Measurements from ENCODE around the gene RAB24. TPM values are rescaled to one million over a fixed set of nuclear protein-coding genes. Genes with fewer than 3 reads are reported as not detected.
"Not testable (repeated sequence)": the region's sequence is repeated elsewhere in the genome, so short reads cannot be mapped to it uniquely, and the experiment has no call there.

The RAB24 gene
- total RNA-seq, 1 donor from 2014 or later, result 14.9 TPM

- no peak for DNase-seq (ENCODE audit: low spot score)
These were observed 6.9 kb downstream of the RAB24 start for GRCh38 chr5:177296581-177296980.

GRCh38 chr5:177295924-177296323 lies 7.6 kb downstream of the RAB24 start:
- DNase-seq (ENCODE audit: low spot score), result no peak

- DNase-seq (ENCODE audit: low spot score), result no peak
These were observed 8.9 kb downstream of the RAB24 start for GRCh38 chr5:177294632-177295031.

GRCh38 chr5:177293819-177294581 lies 9.5 kb downstream of the RAB24 start:
- no peak for DNase-seq (ENCODE audit: low spot score)

- DNase-seq (ENCODE audit: low spot score), result no peak
These were observed 11.8 kb downstream of the RAB24 start for GRCh38 chr5:177291735-177292134.

- no peak for DNase-seq (ENCODE audit: low spot score)
These were observed 12.5 kb downstream of the RAB24 start for GRCh38 chr5:177290816-177291596.

- no peak for DNase-seq (ENCODE audit: low spot score)
These were observed 15.3 kb downstream of the RAB24 start for GRCh38 chr5:177288191-177288590.

- no peak for DNase-seq (ENCODE audit: low spot score)
These were observed 26.6 kb downstream of the RAB24 start for GRCh38 chr5:177276886-177277285.

GRCh38 chr5:177275883-177276282 lies 27.6 kb downstream of the RAB24 start:
- DNase-seq (ENCODE audit: low spot score), result no peak

GRCh38 chr5:177271113-177271512 lies 32.4 kb downstream of the RAB24 start:
- DNase-seq (ENCODE audit: low spot score), result no peak

- DNase-seq (ENCODE audit: low spot score), result no peak
These were observed 32.9 kb downstream of the RAB24 start for GRCh38 chr5:177270653-177271052.

- DNase-seq (ENCODE audit: low spot score), result no peak
These were observed 33.5 kb downstream of the RAB24 start for GRCh38 chr5:177269976-177270375.

GRCh38 chr5:177269232-177269895 lies 34.2 kb downstream of the RAB24 start:
- DNase-seq (ENCODE audit: low spot score), result no peak

GRCh38 chr5:177265395-177265794 lies 38.1 kb downstream of the RAB24 start:
- DNase-seq (ENCODE audit: low spot score), result no peak

- no peak for DNase-seq (ENCODE audit: low spot score)
These were observed 39.3 kb downstream of the RAB24 start for GRCh38 chr5:177264178-177264577.

GRCh38 chr5:177261510-177261909 lies 42.0 kb downstream of the RAB24 start:
- no peak for DNase-seq (ENCODE audit: low spot score)

GRCh38 chr5:177260961-177261360 lies 42.6 kb downstream of the RAB24 start:
- no peak for DNase-seq (ENCODE audit: low spot score)

GRCh38 chr5:177258711-177259110 lies 44.8 kb downstream of the RAB24 start:
- DNase-seq (ENCODE audit: low spot score), result not testable (repeated sequence)

GRCh38 chr5:177256296-177256695 lies 47.2 kb downstream of the RAB24 start:
- DNase-seq (ENCODE audit: low spot score), result no peak

- no peak for DNase-seq (ENCODE audit: low spot score)
These were observed 50.3 kb downstream of the RAB24 start for GRCh38 chr5:177253252-177253651.
